A549 (cell line): ENCODE data around the gene OVOL1. TPM values are rescaled to one million over a fixed set of nuclear protein-coding genes. Genes with fewer than 3 reads are reported as not detected.

Experiments
- ATAC-seq, 2 experiments: fragments of 200-7000 bp in 1 of 2; fragments of >200 bp in 1 of 2; cut with Nextera tagmentation in 1 of 2; cut with Tn5 transposase in 1 of 2; 3 replicates each; pipeline versions ENCODE4 v1.8.0 to v1.9.1; 2018 to 2020; ENCODE audit warnings: mild to moderate bottlenecking in 1 of 2, moderate library complexity in 1 of 2
- CTCF ChIA-PET: fragments of 300-600 bp; sonication (Branson Sonifier 250); formaldehyde crosslinking; extraction: SDS; loops from one replicate; lab custom pipeline; 2021; ENCODE audit warnings: antibody characterized with exemption, inconsistent platforms; lab: Yijun Ruan, JAX
- POLR2A ChIA-PET: fragments of 350-600 bp; formaldehyde crosslinking; extraction: SDS; loops from one replicate; lab custom pipeline; 2021; ENCODE audit warnings: antibody characterized with exemption, inconsistent platforms; lab: Yijun Ruan, JAX
- DNase-seq, 2 experiments: peaks; one replicate each; pipeline versions ENCODE4 v3.0.0 to v3.0.0-alpha.2; 2011 to 2016; ENCODE audit warnings: low read depth in 1 of 2, low spot score in 1 of 2
- FAIRE-seq: peaks from 2 replicates; lab custom pipeline; 2011; peaks lifted over from hg19 to GRCh38; lab: Jason Lieb, UNC
- H3K27ac ChIP-seq, 2 experiments: fragments of >200 bp; sonication (Bioruptor Twin); formaldehyde crosslinking; 3 replicates each; pipeline ENCODE4 v1.5.1; 2016 to 2017
- H3K4me1 ChIP-seq: fragments of >200 bp; sonication (Bioruptor Twin); formaldehyde crosslinking; 3 replicates; pipeline ENCODE4 v1.6.1; 2016
- H3K4me2 ChIP-seq: fragments of >200 bp; sonication (Bioruptor Twin); formaldehyde crosslinking; 3 replicates; pipeline ENCODE4 v1.6.1; 2016
- H3K4me3 ChIP-seq: fragments of >200 bp; sonication (Bioruptor Twin); formaldehyde crosslinking; 3 replicates; pipeline ENCODE4 v1.5.1; 2016
- H3K9me3 ChIP-seq: fragments of >200 bp; sonication (Bioruptor Twin); formaldehyde crosslinking; 3 replicates; pipeline ENCODE4 v1.6.1; 2016
- BHLHE40 ChIP-seq: IDR thresholded peaks from 2 replicates; pipeline ENCODE4 v1.6.1; 2012; ENCODE audit warnings: low read depth, low read length, inconsistent platforms
- CBX8 ChIP-seq: fragments of 200-600 bp; sonication (generic); IDR thresholded peaks from 2 replicates; pipeline ENCODE4 v1.6.1; 2016
- CHD4 ChIP-seq: fragments of 200-600 bp; sonication (generic); IDR thresholded peaks from 2 replicates; pipeline ENCODE4 v1.6.1; 2016; ENCODE audit warnings: antibody characterized with exemption, mild to moderate bottlenecking, borderline replicate concordance
- CTCF ChIP-seq: fragments of >200 bp; sonication (Bioruptor Twin); formaldehyde crosslinking; IDR thresholded peaks from 3 replicates; pipeline ENCODE4 v1.5.1; 2016
- E2F6 ChIP-seq: IDR thresholded peaks from 2 replicates; pipeline ENCODE4 v1.6.1; 2012; ENCODE audit warnings: low read depth, borderline replicate concordance
- EHF ChIP-seq: fragments of 250-450 bp; sonication (Bioruptor Pico); IDR thresholded peaks from 2 replicates; pipeline ENCODE4 v1.5.0; 2020; ENCODE audit warnings: mild to moderate bottlenecking
- ESRRA ChIP-seq: fragments of 150-350 bp; IDR thresholded peaks from 2 replicates; pipeline ENCODE4 v1.6.1; 2014; ENCODE audit warnings: mild to moderate bottlenecking, low read length, borderline replicate concordance
- FOXS1 ChIP-seq: fragments of 250-450 bp; sonication (Bioruptor Pico); IDR thresholded peaks from 2 replicates; pipeline ENCODE4 v1.5.0; 2020; ENCODE audit warnings: mild to moderate bottlenecking, moderate library complexity
- HES2 ChIP-seq: fragments of >200 bp; sonication (Bioruptor Twin); formaldehyde crosslinking; IDR thresholded peaks from 2 replicates; pipeline ENCODE4 v1.6.1; 2016
- HMGXB4 ChIP-seq: fragments of 250-450 bp; sonication (Bioruptor Pico); IDR thresholded peaks from 2 replicates; pipeline ENCODE4 v1.5.0; 2021; ENCODE audit warnings: mild to moderate bottlenecking, moderate library complexity, borderline replicate concordance
- HOXB13 ChIP-seq: fragments of 250-450 bp; sonication (Bioruptor Pico); IDR thresholded peaks from 2 replicates; pipeline ENCODE4 v1.5.0; 2020; ENCODE audit warnings: low read depth, mild to moderate bottlenecking, moderate library complexity
- HOXB5 ChIP-seq: fragments of 250-450 bp; sonication (Bioruptor Pico); IDR thresholded peaks from 2 replicates; pipeline ENCODE4 v1.5.0; 2020; ENCODE audit warnings: mild to moderate bottlenecking, moderate library complexity
- JUNB ChIP-seq: fragments of >200 bp; sonication (Bioruptor Twin); formaldehyde crosslinking; IDR thresholded peaks from 2 replicates; pipeline ENCODE4 v1.6.1; 2016
- KDM5A ChIP-seq: fragments of 200-600 bp; sonication (generic); IDR thresholded peaks from 2 replicates; pipeline ENCODE4 v1.6.1; 2016; ENCODE audit warnings: antibody characterized with exemption, mild to moderate bottlenecking
- MAX ChIP-seq: IDR thresholded peaks from 2 replicates; pipeline ENCODE4 v1.6.1; 2012
- NR3C1 ChIP-seq: fragments of >200 bp; sonication (Bioruptor Twin); formaldehyde crosslinking; IDR thresholded peaks from 3 replicates; pipeline ENCODE4 v1.6.1; 2017
- PBX3 ChIP-seq: IDR thresholded peaks from 2 replicates; pipeline ENCODE4 v1.6.1; 2012
- POLR2A ChIP-seq: IDR thresholded peaks from 2 replicates; pipeline ENCODE4 v1.6.1; 2012; ENCODE audit warnings: mild to moderate bottlenecking, low read length
- RAD21 ChIP-seq, 2 experiments: fragments of >200 bp in 1 of 2; sonication (Bioruptor Twin) in 1 of 2; formaldehyde crosslinking in 1 of 2; IDR thresholded peaks in 1 of 2; conservative IDR thresholded peaks in 1 of 2; 2 replicates in 1 of 2; 3 replicates in 1 of 2; pipeline ENCODE4 v1.6.1; 2012 to 2018; ENCODE audit warnings: inconsistent platforms in 1 of 2
- RARB ChIP-seq: fragments of 250-450 bp; sonication (Bioruptor Pico); IDR thresholded peaks from 2 replicates; pipeline ENCODE4 v1.8.0; 2021; ENCODE audit warnings: mild to moderate bottlenecking, moderate library complexity
- RCOR1 ChIP-seq: fragments of 150-350 bp; IDR thresholded peaks from 2 replicates; pipeline ENCODE4 v1.6.1; 2014; ENCODE audit warnings: antibody characterized with exemption, low read length, low read depth
- REST ChIP-seq: fragments of 200-600 bp; sonication (generic); IDR thresholded peaks from 2 replicates; pipeline ENCODE4 v1.6.1; 2016; ENCODE audit warnings: antibody characterized with exemption, mild to moderate bottlenecking, moderate library complexity
- RNF2 ChIP-seq: fragments of 200-600 bp; sonication (generic); IDR thresholded peaks from 2 replicates; pipeline ENCODE4 v1.6.1; 2016; ENCODE audit warnings: low read depth, mild to moderate bottlenecking, antibody characterized with exemption, moderate library complexity, borderline replicate concordance
- SMC3 ChIP-seq: fragments of >200 bp; sonication (Bioruptor Twin); formaldehyde crosslinking; IDR thresholded peaks from 3 replicates; pipeline ENCODE4 v1.6.1; 2018; ENCODE audit warnings: inconsistent platforms
- TP53 ChIP-seq: fragments of 250-450 bp; sonication (Bioruptor Pico); IDR thresholded peaks from 2 replicates; pipeline ENCODE4 v1.5.0; 2021; ENCODE audit warnings: mild to moderate bottlenecking, moderate library complexity
- ZNF302 ChIP-seq: fragments of 250-450 bp; sonication (Bioruptor Pico); IDR thresholded peaks from 2 replicates; pipeline ENCODE4 v1.9.0; 2021; ENCODE audit warnings: inconsistent platforms, mild to moderate bottlenecking, moderate library complexity
- WGBS: methylation state at CpG from one replicate; pipeline ENCODE4 v1.1.6; 2017; ENCODE audit errors: missing lambda C conversion rate; 5-methylcytosine and 5-hydroxymethylcytosine counted together
- polyA plus RNA-seq, 4 experiments: library from polyadenylated mRNA; depleted of rRNA in 3 of 4; stranded (reverse); fragments of >200 nt; fragmentation: RNase III in 1 of 4; extraction: RNeasy Plus Mini Kit Qiagen cat#74134 plus additional on column Dnase treatment in 1 of 4; gene quantifications; 2 replicates in 3 of 4; 3 replicates in 1 of 4; pipeline ENCODE4 v1.2.3, GENCODE V29; 2011 to 2017

Gene OVOL1
- polyA plus RNA-seq, 2 of the 4 experiments (the other 2 are of a cell fraction): not detected

GRCh38 chr11:65791719-65792213, 4.9 kb downstream of the OVOL1 start:
- DNase-seq: no peak
- POLR2A ChIA-PET: no interaction called here

GRCh38 chr11:65792456-65792855, 5.6 kb downstream of the OVOL1 start:
- no peak for FAIRE-seq
- Histone ChIP-seq H3K4me3 (no peak overlapping the region), H3K9me3 (no peaks in the 10 kb centered on the region), H3K4me1 (peaks cover 10% of the 10 kb centered on the region; the same call in 2 of the 3 replicates), H3K4me2 (no peak overlapping the region), H3K27ac (no peak overlapping the region)
- WGBS: 66% methylated on average over 14 of the region's 16 CpGs
- CTCF ChIA-PET: interaction anchor here (0.9 to 19.2 kb wide), 6 partner anchors 10 to 196 kb away, joined by 3 to 173 read pairs (median 6); partner anchors contain the start of gene AP5B1
- POLR2A ChIA-PET: no interaction called here
- DNase-seq: no peak
- no peak for ATAC-seq
- TF ChIP-seq RARB: no peak
- no peak for TF ChIP-seq RCOR1
- no peak for TF ChIP-seq SMC3
- TF ChIP-seq HOXB5: no peak
- TF ChIP-seq REST: no peak
- no peak for TF ChIP-seq NR3C1
- no peak for TF ChIP-seq HMGXB4
- no peak for TF ChIP-seq HOXB13
- TF ChIP-seq CHD4: no peak
- no peak for TF ChIP-seq ESRRA
- no peak for TF ChIP-seq MAX

More at GRCh38 chr11:65791719-65792213, 4.9 kb downstream of the OVOL1 start:
- ATAC-seq (no peak), FAIRE-seq (no peak)
- Histone ChIP-seq H3K4me1 (peaks cover 14% of the 10 kb centered on the region; the same call in 2 of the 3 replicates), H3K27ac (no peak overlapping the region), H3K4me3 (no peak overlapping the region), H3K4me2 (no peak overlapping the region), H3K9me3 (no peaks in the 10 kb centered on the region)
- CTCF ChIA-PET: interaction anchor here (0.9 to 19.2 kb wide), 6 partner anchors 10 to 80 kb away, joined by 3 to 173 read pairs (median 7); partner anchors contain the start of genes AP5B1 and KAT5
- TF ChIP-seq ZNF302 (no peak), PBX3 (no peak), CBX8 (no peak), BHLHE40 (no peak), CTCF (no peak), POLR2A (no peak), EHF (CRISPR knock-in tag) (no peak), JUNB (no peak), SMC3 (no peak), RNF2 (no peak), HES2 (no peak), E2F6 (no peak), RAD21 (conservative IDR thresholded peaks at IDR 0.05 in 1 of 2, IDR thresholded peaks at IDR 0.05 in 1 of 2) (no peak), TP53 (no peak), FOXS1 (no peak), KDM5A (no peak)
- 81% methylated on average over 6 of the region's 13 CpGs for WGBS
